Endothelial cell of umbilical vein (primary cell): ENCODE data around the gene CDH2. TPM values are rescaled to one million over a fixed set of nuclear protein-coding genes. Genes with fewer than 3 reads are reported as not detected.

Experiments
- BruUV-seq: library from RNA; stranded (reverse); fragments of 400-500 nt; replicated peaks from 2 replicates; lab custom pipeline; 2021; lab: Mats Ljungman, UMichigan
- CTCF ChIA-PET: fragments of 300-600, 350-600 bp; sonication (Branson Sonifier 250); formaldehyde crosslinking; loops from one replicate; lab custom pipeline; 2021; ENCODE audit warnings: antibody characterized with exemption, inconsistent platforms; lab: Charles Lee
- POLR2A ChIA-PET: fragments of 300-600, 350-600 bp; sonication (Branson Sonifier 250); formaldehyde crosslinking; loops from one replicate; lab custom pipeline; 2021; ENCODE audit warnings: antibody characterized with exemption, inconsistent platforms; lab: Charles Lee
- DNase-seq: peaks from one replicate; pipeline ENCODE4 v3.0.0-alpha.2; 2011; ENCODE audit warnings: low read depth, low spot score
- FAIRE-seq: peaks from 2 replicates; lab custom pipeline; 2011; peaks lifted over from hg19 to GRCh38; lab: Jason Lieb, UNC
- H2AFZ ChIP-seq: 2 replicates; pipeline ENCODE4 v1.6.0; 2012; ENCODE audit warnings: low read depth, low read length, control low read depth, inconsistent platforms
- H3K27ac ChIP-seq: 2 replicates; pipeline ENCODE4 v1.5.1; 2011; ENCODE audit warnings: low read depth, mild to moderate bottlenecking, control low read depth, low read length, moderate library complexity; ENCODE audit not compliant: insufficient read depth
- H3K27me3 ChIP-seq, 2 experiments: 2 replicates each; pipeline versions ENCODE4 v1.6.0 to v1.6.1; 2011; ENCODE audit warnings: low read length in 2 of 2, mixed read lengths in 1 of 2; ENCODE audit not compliant: control insufficient read depth in 2 of 2, insufficient read depth in 2 of 2
- H3K36me3 ChIP-seq, 2 experiments: 2 replicates in 1 of 2; 3 replicates in 1 of 2; pipeline ENCODE4 v1.5.1; 2011; ENCODE audit warnings: low read length in 2 of 2, mild to moderate bottlenecking in 1 of 2, moderate library complexity in 1 of 2; ENCODE audit not compliant: control insufficient read depth in 2 of 2, insufficient read depth in 2 of 2; ENCODE audit errors: extremely low read depth in 1 of 2
- H3K4me1 ChIP-seq: 3 replicates; pipeline ENCODE4 v1.5.1; 2011; ENCODE audit warnings: mild to moderate bottlenecking, low read length; ENCODE audit not compliant: control insufficient read depth, insufficient read depth; ENCODE audit errors: extremely low read depth
- H3K4me2 ChIP-seq: 2 replicates; pipeline ENCODE4 v1.6.1; 2011; ENCODE audit warnings: low read length, control low read depth, mixed read lengths; ENCODE audit not compliant: insufficient read depth
- H3K4me3 ChIP-seq, 3 experiments: fragments of 200-600 bp in 1 of 3; sonication (generic), shearing (Covaris generic) in 1 of 3; replicated peaks in 1 of 3; 2 replicates each; pipeline ENCODE4 v1.5.1; 2011 to 2016; ENCODE audit warnings: control low read depth in 3 of 3, low read length in 3 of 3, mild to moderate bottlenecking in 2 of 3, inconsistent platforms in 1 of 3, low read depth in 1 of 3, moderate library complexity in 1 of 3; ENCODE audit not compliant: insufficient read depth in 1 of 3
- H3K79me2 ChIP-seq: 2 replicates; pipeline ENCODE4 v1.6.0; 2012; ENCODE audit warnings: low read length, inconsistent platforms; ENCODE audit not compliant: control insufficient read depth, insufficient read depth
- H3K9ac ChIP-seq: replicated peaks from 2 replicates; pipeline ENCODE3; 2011; ENCODE audit warnings: low read length, control low read depth; ENCODE audit not compliant: insufficient read depth; ENCODE audit errors: extremely low read depth
- H3K9me1 ChIP-seq: replicated peaks from 3 replicates; pipeline ENCODE4 v1.6.0; 2011; ENCODE audit warnings: mild to moderate bottlenecking, low read length; ENCODE audit not compliant: control insufficient read depth, insufficient read depth; ENCODE audit errors: extremely low read depth
- H3K9me3 ChIP-seq: replicated peaks from 2 replicates; pipeline ENCODE4 v1.5.1; 2012; ENCODE audit warnings: low read length, inconsistent platforms; ENCODE audit not compliant: control insufficient read depth, insufficient read depth
- H4K20me1 ChIP-seq: replicated peaks from 2 replicates; pipeline ENCODE3; 2011; ENCODE audit warnings: mild to moderate bottlenecking, low read length; ENCODE audit not compliant: control insufficient read depth, insufficient read depth; ENCODE audit errors: extremely low read depth
- FOS ChIP-seq: IDR thresholded peaks from 2 replicates; pipeline ENCODE4 v1.6.1; 2011; ENCODE audit warnings: mild to moderate bottlenecking, low read length, moderate library complexity, borderline replicate concordance; ENCODE audit not compliant: insufficient read depth
- GATA2 ChIP-seq: IDR thresholded peaks from 2 replicates; pipeline ENCODE4 v1.7.0; 2011; ENCODE audit warnings: low read depth, mild to moderate bottlenecking, moderate library complexity, mixed read lengths, low read length; ENCODE audit not compliant: insufficient read length, insufficient read depth
- JUN ChIP-seq: IDR thresholded peaks from 2 replicates; pipeline ENCODE4 v1.6.1; 2011; ENCODE audit warnings: borderline replicate concordance, low read depth; ENCODE audit not compliant: insufficient read length, insufficient read depth
- MYC ChIP-seq: IDR thresholded peaks from one replicate; pipeline ENCODE4 v1.6.1; 2011; ENCODE audit warnings: mild to moderate bottlenecking, low read depth, low read length
- POLR2AphosphoS5 ChIP-seq: IDR thresholded peaks from 2 replicates; pipeline ENCODE4 v1.6.1; 2012; ENCODE audit warnings: low read depth, mild to moderate bottlenecking, control low read depth, low read length, moderate library complexity; ENCODE audit not compliant: insufficient read depth
- dilution Hi-C: fragments of 300-500 bp; cut with MboI; formaldehyde crosslinking; loops from one replicate; pipeline ENCODE4 v1.15.0; 2019; ENCODE audit warnings: low sequenced_read_pairs; ENCODE audit not compliant: extremely low pct_ligation_motif_present
- intact Hi-C: fragments of 100-400 bp; cut with micrococcal nuclease; formaldehyde crosslinking; loops from one replicate; pipeline ENCODE4 v1.10.0; 2022
- polyA plus RNA-seq, 4 experiments: library from polyadenylated mRNA; depleted of rRNA in 3 of 4; stranded (reverse) in 3 of 4; unstranded in 1 of 4; fragments of >200 nt; gene quantifications; 2 replicates each; pipeline versions ENCODE4 v1.2.1 to v1.2.3, GENCODE V29; 2011 to 2012; ENCODE audit warnings: missing spikeins in 1 of 4
- total RNA-seq: library from RNA; stranded (reverse); gene quantifications from 2 replicates; pipeline ENCODE4 v1.2.3, GENCODE V29; 2021
- TF ChIP-seq, protein P1 (sequence below), 2 donors: IDR thresholded peaks; 1 replicate in 1 of 2; 2 replicates in 1 of 2; pipeline ENCODE4 v1.5.1; 2011; ENCODE audit warnings: low read length in 2 of 2, mild to moderate bottlenecking in 2 of 2, moderate library complexity in 2 of 2, control low read depth in 1 of 2, inconsistent platforms in 1 of 2, low read depth in 1 of 2; ENCODE audit not compliant: insufficient read depth in 1 of 2; ENCODE audit errors: extremely low read depth in 1 of 2

The CDH2 gene
- total and polyA plus RNA-seq, 2 donors (not counting 3 experiments of a cell fraction or from before 2014, with no cell fraction given): 37.6 to 59.5 TPM

DNA sequence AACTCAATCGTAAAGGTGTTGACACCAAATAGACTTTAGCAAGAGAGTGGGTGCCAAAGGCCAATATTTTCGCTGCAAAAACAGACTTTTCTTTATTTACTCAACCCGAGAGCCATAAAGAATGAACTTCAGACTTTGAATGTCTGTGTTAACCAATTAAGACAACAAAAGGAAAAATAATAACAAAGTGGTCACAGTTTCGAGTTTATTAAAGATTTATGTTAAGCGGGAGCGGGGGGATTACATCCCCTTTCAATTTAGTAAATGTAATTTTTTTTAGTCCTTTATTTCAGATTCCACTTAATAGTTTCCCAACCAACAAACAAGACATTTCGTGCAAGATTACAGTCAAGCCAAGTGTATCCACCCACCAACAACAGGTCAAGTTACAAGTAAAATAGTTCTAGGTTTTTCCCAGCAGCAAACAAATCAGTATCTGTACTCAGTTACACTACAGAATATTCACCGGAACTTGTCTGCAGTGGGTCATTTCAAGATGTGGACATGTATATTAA lies 9.0 kb downstream of the CDH2 start:
- Histone ChIP-seq H3K9me3 (no peaks in the 10 kb centered on the region), H3K4me3 (no peak overlapping the region), H2AFZ (no peak overlapping the region), H3K79me2 (peaks cover 67% of the 10 kb centered on the region), H3K9me1 (no peaks in the 10 kb centered on the region), H3K9ac (no peak overlapping the region), H3K4me1 (no peaks in the 10 kb centered on the region), H3K27me3 (no peaks in the 10 kb centered on the region), H3K36me3 (no peaks in the 10 kb centered on the region), H4K20me1 (no peaks in the 10 kb centered on the region), H3K4me2 (no peak overlapping the region), H3K27ac (no peak overlapping the region)
- CTCF ChIA-PET: no interaction called here
- FAIRE-seq (no peak), DNase-seq (no peak)
- TF ChIP-seq JUN (no peak), FOS (no peak), POLR2AphosphoS5 (no peak), MYC (no peak), GATA2 (no peak)
- TF ChIP-seq, protein P1, sequence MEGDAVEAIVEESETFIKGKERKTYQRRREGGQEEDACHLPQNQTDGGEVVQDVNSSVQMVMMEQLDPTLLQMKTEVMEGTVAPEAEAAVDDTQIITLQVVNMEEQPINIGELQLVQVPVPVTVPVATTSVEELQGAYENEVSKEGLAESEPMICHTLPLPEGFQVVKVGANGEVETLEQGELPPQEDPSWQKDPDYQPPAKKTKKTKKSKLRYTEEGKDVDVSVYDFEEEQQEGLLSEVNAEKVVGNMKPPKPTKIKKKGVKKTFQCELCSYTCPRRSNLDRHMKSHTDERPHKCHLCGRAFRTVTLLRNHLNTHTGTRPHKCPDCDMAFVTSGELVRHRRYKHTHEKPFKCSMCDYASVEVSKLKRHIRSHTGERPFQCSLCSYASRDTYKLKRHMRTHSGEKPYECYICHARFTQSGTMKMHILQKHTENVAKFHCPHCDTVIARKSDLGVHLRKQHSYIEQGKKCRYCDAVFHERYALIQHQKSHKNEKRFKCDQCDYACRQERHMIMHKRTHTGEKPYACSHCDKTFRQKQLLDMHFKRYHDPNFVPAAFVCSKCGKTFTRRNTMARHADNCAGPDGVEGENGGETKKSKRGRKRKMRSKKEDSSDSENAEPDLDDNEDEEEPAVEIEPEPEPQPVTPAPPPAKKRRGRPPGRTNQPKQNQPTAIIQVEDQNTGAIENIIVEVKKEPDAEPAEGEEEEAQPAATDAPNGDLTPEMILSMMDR (IDR thresholded peaks at IDR 0.05; ENCODE audit: extremely low read depth in 1 of 2, insufficient read depth in 1 of 2, low read depth in 1 of 2, low read length in 2 of 2): no peak
- POLR2A ChIA-PET: no interaction called here
- BruUV-seq: no TSS peak
- intact Hi-C loops: no loop called here
- dilution Hi-C loops: no loop called here
